Hippocampal formation (tissue), 2 donors: Measurements from ENCODE around the gene SLC7A11.
A peak's percentile ranks its signal among the peaks of the same experiment; 100 is the strongest.

Experiments
- DNase-seq, 2 donors: peaks; one replicate each; lab custom pipeline; 2025; lab: John Stamatoyannopoulos, UW

Gene SLC7A11

GRCh38 chr4:138205531-138206233 is 36.5 kb downstream of the SLC7A11 start:
- DNase-seq: no peak

GRCh38 chr4:138204507-138204906 is 37.6 kb downstream of the SLC7A11 start:
- DNase-seq: no peak

- DNase-seq: no peak
Measured at GRCh38 chr4:138202686-138203085, 39.5 kb downstream of the SLC7A11 start.

GRCh38 chr4:138200236-138200590 is 41.9 kb downstream of the SLC7A11 start:
- DNase-seq: no peak

GRCh38 chr4:138199568-138200235 is 42.4 kb downstream of the SLC7A11 start:
- DNase-seq: peak in 1 of 2 donors; percentile 33

GRCh38 chr4:138196153-138196552 is 46.0 kb downstream of the SLC7A11 start:
- no peak for DNase-seq

- no peak for DNase-seq
Measured at GRCh38 chr4:138193963-138194362, 48.2 kb downstream of the SLC7A11 start.

- DNase-seq: no peak
Measured at GRCh38 chr4:138192113-138192512, 50.0 kb downstream of the SLC7A11 start.

GRCh38 chr4:138190452-138190858 is 51.7 kb downstream of the SLC7A11 start:
- no peak for DNase-seq

- DNase-seq: no peak
Measured at GRCh38 chr4:138189206-138189605, 52.9 kb downstream of the SLC7A11 start.

- no peak for DNase-seq
Measured at GRCh38 chr4:138188406-138189084, 53.6 kb downstream of the SLC7A11 start.

GRCh38 chr4:138185859-138186645 is 56.1 kb downstream of the SLC7A11 start:
- no peak for DNase-seq

GRCh38 chr4:138184886-138185285 is 57.3 kb downstream of the SLC7A11 start:
- DNase-seq: peak in 1 of 2 donors; percentile 13

GRCh38 chr4:138182838-138183426 is 59.2 kb downstream of the SLC7A11 start:
- DNase-seq: peak in 1 of 2 donors; percentile 66

GRCh38 chr4:138181287-138181686 is 60.9 kb downstream of the SLC7A11 start:
- DNase-seq: peak in 1 of 2 donors; percentile 20

GRCh38 chr4:138178566-138178965 is 63.6 kb downstream of the SLC7A11 start:
- no peak for DNase-seq

GRCh38 chr4:138177278-138177968 is 64.7 kb downstream of the SLC7A11 start:
- no peak for DNase-seq

- DNase-seq: peak in 1 of 2 donors; percentile 19
Measured at GRCh38 chr4:138174981-138175794, 67.0 kb downstream of the SLC7A11 start.

GRCh38 chr4:138164208-138164607 is 77.9 kb downstream of the SLC7A11 start:
- DNase-seq: no peak

GRCh38 chr4:138163171-138163570 is 79.0 kb downstream of the SLC7A11 start:
- DNase-seq: no peak
